Neutrophil (primary cell): ENCODE data around the gene CREB3.

Experiments used
- H3K27ac ChIP-seq: fragments of 200-600 bp; sonication (generic); 2 replicates; pipeline ENCODE4 v1.5.1; 2016; ENCODE audit warnings: mild to moderate bottlenecking, moderate library complexity
- H3K27me3 ChIP-seq: fragments of 200-600 bp; sonication (generic); 2 replicates; pipeline ENCODE4 v1.6.0; 2016; ENCODE audit warnings: mild to moderate bottlenecking
- H3K36me3 ChIP-seq: fragments of 200-600 bp; sonication (generic); 2 replicates; pipeline ENCODE4 v1.5.1; 2017
- H3K4me1 ChIP-seq, 2 experiments: fragments of 200-600 bp in 1 of 2; sonication (generic) in 1 of 2; 1 replicate in 1 of 2; 2 replicates in 1 of 2; pipeline versions ENCODE4 v1.5.1 to v1.6.1; 2013 to 2016; ENCODE audit warnings: low read depth in 1 of 2, low read length in 1 of 2, mild to moderate bottlenecking in 1 of 2, moderate library complexity in 1 of 2; ENCODE audit not compliant: control insufficient read depth in 1 of 2, insufficient read depth in 1 of 2
- H3K4me3 ChIP-seq, 2 experiments: fragments of 200-600 bp in 1 of 2; sonication (generic) in 1 of 2; 1 replicate in 1 of 2; 2 replicates in 1 of 2; pipeline ENCODE4 v1.5.1; 2013 to 2016; ENCODE audit warnings: low read depth in 1 of 2, low read length in 1 of 2, mild to moderate bottlenecking in 1 of 2, moderate library complexity in 1 of 2
- H3K9me3 ChIP-seq: fragments of 200-600 bp; sonication (generic); 2 replicates; pipeline ENCODE4 v1.5.1; 2016
- CTCF ChIP-seq: fragments of 200-600 bp; sonication (generic); IDR thresholded peaks from 2 replicates; pipeline ENCODE4 v1.5.1; 2016; ENCODE audit warnings: antibody characterized with exemption

The CREB3 gene

DNA sequence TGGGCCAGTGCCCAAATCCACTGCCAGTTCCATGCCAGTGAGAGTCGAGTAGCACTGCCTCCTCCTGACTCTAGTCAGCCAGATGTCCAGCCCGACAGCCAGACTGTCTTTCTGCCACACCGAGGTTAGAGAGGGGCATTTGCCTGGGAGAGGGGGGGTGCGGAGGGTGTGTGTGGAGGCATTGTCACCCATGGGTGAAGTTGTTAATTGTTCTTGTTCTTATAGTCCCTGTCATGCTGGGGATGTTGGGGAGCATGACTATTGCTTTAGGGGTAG is 17.7 kb downstream of the CREB3 start:
- peak overlapping the region; percentile 96 for H3K27ac ChIP-seq
- peaks cover 50% of the 10 kb centered on the region for H3K36me3 ChIP-seq
- peaks cover 41 to 42% of the 10 kb centered on the region in 2 experiments for H3K4me1 ChIP-seq
- TF ChIP-seq CTCF = no peak
- H3K4me3 ChIP-seq = peak overlapping the region; percentile 80 to 86
- no peaks in the 10 kb centered on the region for H3K27me3 ChIP-seq
- no peaks in the 10 kb centered on the region for H3K9me3 ChIP-seq

GRCh38 chr9:35753466-35753865 is 21.0 kb downstream of the CREB3 start:
- Histone ChIP-seq H3K27me3 (no peaks in the 10 kb centered on the region), H3K27ac (no peak overlapping the region), H3K4me3 (no peak overlapping the region), H3K9me3 (no peaks in the 10 kb centered on the region), H3K4me1 (peaks cover 28 to 30% of the 10 kb centered on the region in 2 experiments), H3K36me3 (peaks cover 52% of the 10 kb centered on the region)
- TF ChIP-seq CTCF = no peak

DNA sequence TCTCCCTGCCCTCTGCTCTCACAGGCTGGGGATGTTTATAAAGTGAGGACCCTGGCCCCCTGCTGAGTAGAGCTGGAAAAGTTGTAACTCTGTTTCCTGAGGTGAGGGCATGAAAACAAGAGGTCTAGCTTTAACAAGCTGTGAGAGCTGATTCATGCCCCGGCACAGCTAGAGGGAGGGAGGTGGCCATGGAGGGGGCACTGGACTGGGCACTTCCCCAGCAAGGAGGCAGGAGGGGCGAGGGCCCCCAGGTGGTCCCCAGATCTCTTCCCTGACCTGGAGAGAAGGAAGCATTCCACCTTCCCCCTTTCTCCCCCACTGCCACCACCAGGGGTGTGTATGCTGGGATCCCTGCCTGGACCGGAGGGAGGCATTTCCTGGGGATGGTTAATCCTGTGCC is 21.8 kb downstream of the CREB3 start, which contains the start of gene MSMP:
Gene MSMP (minus strand): TSS at position 13 of the 400 bp plus-strand sequence. CDS start 147 bp downstream, outside the sequence.
- Histone ChIP-seq H3K27me3 (no peaks in the 10 kb centered on the region), H3K9me3 (no peaks in the 10 kb centered on the region), H3K27ac (no peak within 1 kb of the TSS), H3K4me1 (peaks cover 26 to 33% of the 10 kb centered on the region in 2 experiments), H3K4me3 (no peak within 1 kb of the TSS), H3K36me3 (peaks cover 52% of the 10 kb centered on the region)
- no peak for TF ChIP-seq CTCF

- H3K4me1 ChIP-seq = peaks cover 19 to 25% of the 10 kb centered on the region in 2 experiments
Observed at GRCh38 chr9:35755071-35755470, 22.6 kb downstream of the CREB3 start.

GRCh38 chr9:35756275-35757225 is 24.1 kb downstream of the CREB3 start:
- peaks cover 15 to 21% of the 10 kb centered on the region in 2 experiments for H3K4me1 ChIP-seq
- no peaks in the 10 kb centered on the region for H3K9me3 ChIP-seq
- TF ChIP-seq CTCF = peak; percentile 47
- H3K27me3 ChIP-seq = no peaks in the 10 kb centered on the region
- H3K27ac ChIP-seq = peak overlapping the region; percentile 62
- H3K36me3 ChIP-seq = peaks cover 38% of the 10 kb centered on the region
- H3K4me3 ChIP-seq = peak overlapping the region; percentile 65 to 76

More at GRCh38 chr9:35755071-35755470, 22.6 kb downstream of the CREB3 start:
- H3K4me3 ChIP-seq = no peak overlapping the region
- no peaks in the 10 kb centered on the region for H3K27me3 ChIP-seq
- no peak overlapping the region for H3K27ac ChIP-seq
- TF ChIP-seq CTCF = no peak
- H3K36me3 ChIP-seq = peaks cover 52% of the 10 kb centered on the region
- no peaks in the 10 kb centered on the region for H3K9me3 ChIP-seq
